ENCODE results near the gene FHIT. TPM values are rescaled to one million over a fixed set of nuclear protein-coding genes. Genes with fewer than 3 reads are reported as not detected.

The FHIT gene
- total and polyA plus RNA-seq, 8 donors: 1.8 to 10.6 (median 7.1) TPM

DNA sequence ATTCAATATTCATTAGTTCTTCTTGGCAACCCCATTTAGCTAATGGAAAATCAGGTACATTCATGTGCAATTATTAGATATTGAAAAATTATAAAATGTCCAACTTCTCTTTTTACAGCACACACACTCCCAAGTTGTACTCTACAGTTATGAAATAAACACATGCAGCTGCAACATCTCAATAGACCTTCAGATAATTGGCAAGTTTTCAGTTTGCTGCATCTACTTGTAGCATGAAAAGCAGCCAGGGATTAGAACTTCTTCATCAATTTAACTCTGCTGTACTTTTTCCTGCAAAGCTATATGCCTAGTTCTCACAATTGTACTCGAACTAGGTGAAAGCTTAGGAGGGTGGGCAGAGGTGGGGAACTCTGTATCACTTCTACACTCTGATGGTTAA is 46.6 kb upstream of the FHIT start:
- Histone ChIP-seq H3K27ac (no peak overlapping the region), H3K36me3 (no peaks in the 10 kb centered on the region), H3K4me3 (no peak overlapping the region), H3K9me3 (no peaks in the 10 kb centered on the region), H3K27me3 (no peaks in the 10 kb centered on the region), H3K4me1 (no peaks in the 10 kb centered on the region)
- no peak for TF ChIP-seq POLR2AphosphoS5 (IDR thresholded peaks at IDR 0.05)
- TF ChIP-seq, protein P1, sequence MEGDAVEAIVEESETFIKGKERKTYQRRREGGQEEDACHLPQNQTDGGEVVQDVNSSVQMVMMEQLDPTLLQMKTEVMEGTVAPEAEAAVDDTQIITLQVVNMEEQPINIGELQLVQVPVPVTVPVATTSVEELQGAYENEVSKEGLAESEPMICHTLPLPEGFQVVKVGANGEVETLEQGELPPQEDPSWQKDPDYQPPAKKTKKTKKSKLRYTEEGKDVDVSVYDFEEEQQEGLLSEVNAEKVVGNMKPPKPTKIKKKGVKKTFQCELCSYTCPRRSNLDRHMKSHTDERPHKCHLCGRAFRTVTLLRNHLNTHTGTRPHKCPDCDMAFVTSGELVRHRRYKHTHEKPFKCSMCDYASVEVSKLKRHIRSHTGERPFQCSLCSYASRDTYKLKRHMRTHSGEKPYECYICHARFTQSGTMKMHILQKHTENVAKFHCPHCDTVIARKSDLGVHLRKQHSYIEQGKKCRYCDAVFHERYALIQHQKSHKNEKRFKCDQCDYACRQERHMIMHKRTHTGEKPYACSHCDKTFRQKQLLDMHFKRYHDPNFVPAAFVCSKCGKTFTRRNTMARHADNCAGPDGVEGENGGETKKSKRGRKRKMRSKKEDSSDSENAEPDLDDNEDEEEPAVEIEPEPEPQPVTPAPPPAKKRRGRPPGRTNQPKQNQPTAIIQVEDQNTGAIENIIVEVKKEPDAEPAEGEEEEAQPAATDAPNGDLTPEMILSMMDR (IDR thresholded peaks at IDR 0.05): no peak
- TF ChIP-seq EP300 (IDR thresholded peaks at IDR 0.05): no peak
- no peak for TF ChIP-seq POLR2A (IDR thresholded peaks at IDR 0.05)
- intact Hi-C loops (cut with DNase I; ENCODE audit: low total_unique reads): no loop called here
- WGBS, 5 donors: 32 to 61% (median 43%) methylated on average over 1 of the region's 1 CpG
- peak in 1 of 2 donors; percentile 65 for DNase-seq

DNA sequence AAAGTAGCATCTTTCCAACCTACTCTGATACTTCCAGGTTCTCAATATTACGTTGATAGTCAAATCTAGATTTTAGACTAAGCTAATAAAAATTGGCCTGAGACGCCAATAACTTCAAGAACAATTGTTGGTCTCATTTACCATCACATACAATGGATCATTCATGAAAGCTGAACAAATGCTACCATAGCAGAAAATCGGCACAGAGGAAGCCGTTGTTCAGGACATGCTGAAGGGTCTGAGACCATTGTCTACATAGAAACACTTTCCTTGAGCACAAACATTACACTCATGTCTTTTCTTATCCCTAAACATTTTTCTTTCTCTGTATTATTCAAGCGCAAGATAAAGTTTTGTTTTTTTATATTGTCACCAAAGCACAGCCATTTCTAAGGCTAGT is 37.2 kb upstream of the FHIT start:
- Histone ChIP-seq H3K4me1 (no peaks in the 10 kb centered on the region), H3K27me3 (no peaks in the 10 kb centered on the region), H3K4me3 (no peak overlapping the region), H3K27ac (no peak overlapping the region), H3K9me3 (no peaks in the 10 kb centered on the region), H3K36me3 (no peaks in the 10 kb centered on the region)
- intact Hi-C loops (cut with DNase I; ENCODE audit: low total_unique reads): no loop called here
- WGBS, 5 donors: 87 to 91% (median 89%) methylated on average over 5 of the region's 5 CpGs
- no peak for DNase-seq
- TF ChIP-seq, protein P1 (IDR thresholded peaks at IDR 0.05): no peak
- no peak for TF ChIP-seq POLR2A (IDR thresholded peaks at IDR 0.05)
- TF ChIP-seq POLR2AphosphoS5 (IDR thresholded peaks at IDR 0.05): no peak
- TF ChIP-seq EP300 (IDR thresholded peaks at IDR 0.05): no peak

DNA sequence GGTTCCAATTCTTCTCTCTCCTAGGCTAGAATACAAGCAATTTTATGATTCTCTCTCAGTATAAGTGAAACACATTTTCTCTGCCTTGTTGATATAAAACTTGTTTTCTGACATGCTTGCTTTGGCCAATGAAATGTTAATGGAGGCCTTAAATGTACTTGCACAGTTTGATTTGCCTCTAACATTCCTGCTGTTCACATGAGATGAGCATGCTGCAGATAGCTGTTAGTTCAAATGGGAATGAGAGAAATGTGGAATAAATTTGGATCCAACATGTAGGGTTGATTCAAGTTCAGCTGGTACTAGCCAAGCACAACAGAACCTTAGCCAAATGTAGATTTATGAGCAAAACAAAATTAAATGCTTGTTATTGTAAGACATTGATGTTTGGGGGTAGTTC is 32.6 kb upstream of the FHIT start:
- no peaks in the 10 kb centered on the region for H3K27me3 ChIP-seq
- H3K36me3 ChIP-seq: no peaks in the 10 kb centered on the region
- TF ChIP-seq, protein P1 (IDR thresholded peaks at IDR 0.05): no peak
- TF ChIP-seq POLR2AphosphoS5 (IDR thresholded peaks at IDR 0.05) (no peak), POLR2A (IDR thresholded peaks at IDR 0.05) (no peak), EP300 (IDR thresholded peaks at IDR 0.05) (no peak)
- intact Hi-C loops (cut with DNase I; ENCODE audit: low total_unique reads): no loop called here
- H3K4me1 ChIP-seq: no peaks in the 10 kb centered on the region
- no peaks in the 10 kb centered on the region for H3K9me3 ChIP-seq
- no peak overlapping the region for H3K27ac ChIP-seq
- no peak for DNase-seq
- no peak overlapping the region for H3K4me3 ChIP-seq

DNA sequence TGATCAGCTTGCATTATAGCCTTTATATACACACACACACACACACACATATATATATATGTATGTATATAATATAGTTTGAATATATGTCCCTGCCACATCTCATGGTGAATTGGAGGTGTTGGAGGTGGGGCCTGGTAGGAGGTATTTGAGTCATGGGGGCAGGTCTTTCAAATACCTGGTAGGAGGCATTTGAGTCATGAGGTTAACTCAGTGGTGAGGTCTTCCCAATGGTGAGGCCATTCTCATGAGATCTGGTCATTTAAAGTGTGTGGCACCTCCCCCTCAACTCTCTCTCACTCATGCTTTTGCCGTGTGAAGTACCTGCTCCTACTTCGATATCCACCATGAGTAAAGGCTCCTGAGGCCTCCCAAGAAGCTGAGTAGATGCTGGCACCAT is 27.5 kb upstream of the FHIT start:
- DNase-seq: no peak
- Histone ChIP-seq H3K9me3 (no peaks in the 10 kb centered on the region), H3K27ac (no peak overlapping the region), H3K4me1 (no peaks in the 10 kb centered on the region), H3K36me3 (no peaks in the 10 kb centered on the region), H3K27me3 (no peaks in the 10 kb centered on the region), H3K4me3 (no peak overlapping the region)
- intact Hi-C loops (cut with DNase I; ENCODE audit: low total_unique reads): no loop called here
- WGBS, 5 donors: 78 to 100% (median 93%) methylated on average over 2 of the region's 2 CpGs
- TF ChIP-seq POLR2A (IDR thresholded peaks at IDR 0.05): no peak
- TF ChIP-seq EP300 (IDR thresholded peaks at IDR 0.05): no peak
- TF ChIP-seq, protein P1 (IDR thresholded peaks at IDR 0.05): no peak
- TF ChIP-seq POLR2AphosphoS5 (IDR thresholded peaks at IDR 0.05): no peak
